ENCODE results near the gene PIK3CA. TPM values are rescaled to one million over a fixed set of nuclear protein-coding genes. Genes with fewer than 3 reads are reported as not detected.

The PIK3CA gene
- total RNA-seq, 4 donors from 2014 or later: 19.0 to 39.8 (median 22.4) TPM

DNA sequence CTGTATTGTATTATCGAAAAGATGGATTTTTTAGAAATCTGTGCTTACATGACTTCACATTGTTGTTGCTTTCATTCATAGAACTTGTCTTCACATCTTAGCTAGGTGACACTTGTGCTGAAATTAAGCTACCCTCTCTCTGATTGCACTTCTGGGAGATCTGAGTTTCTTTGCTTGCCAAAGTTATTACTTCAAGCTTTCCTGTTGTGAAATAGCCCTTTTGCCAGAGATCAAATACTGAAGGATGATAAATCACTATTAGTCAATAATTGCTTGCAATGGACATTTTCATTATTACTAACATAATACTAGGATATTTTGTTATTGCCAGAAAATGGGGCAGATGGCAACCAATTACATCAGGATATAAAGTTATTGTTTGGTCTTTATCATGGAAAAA is 34.7 kb downstream of the PIK3CA start:
- Histone ChIP-seq H3K4me1 (peaks cover 7 to 22% of the 10 kb centered on the region in 2 donors), H3K27ac (no peak overlapping the region)

GRCh38 chr3:179184826-179185225 is 36.7 kb downstream of the PIK3CA start:
- intact Hi-C loops (cut with DNase I): no loop called here
- H3K4me1 ChIP-seq: peaks cover 12 to 20% of the 10 kb centered on the region in 2 donors
- no peak overlapping the region for H3K27ac ChIP-seq

More for the DNA sequence above, 34.7 kb downstream of the PIK3CA start:
- no peaks in the 10 kb centered on the region for H3K9me3 ChIP-seq
- WGBS, 2 donors: 96% methylated on average over 1 of the region's 1 CpG
- DNase-seq: no peak
- no peaks in the 10 kb centered on the region for H3K36me3 ChIP-seq
- H3K4me3 ChIP-seq (replicated peaks in 1 of 3): no peak overlapping the region
- H3K27me3 ChIP-seq: no peaks in the 10 kb centered on the region
- TF ChIP-seq POLR2A (IDR thresholded peaks at IDR 0.05): no peak
- TF ChIP-seq, protein P1, sequence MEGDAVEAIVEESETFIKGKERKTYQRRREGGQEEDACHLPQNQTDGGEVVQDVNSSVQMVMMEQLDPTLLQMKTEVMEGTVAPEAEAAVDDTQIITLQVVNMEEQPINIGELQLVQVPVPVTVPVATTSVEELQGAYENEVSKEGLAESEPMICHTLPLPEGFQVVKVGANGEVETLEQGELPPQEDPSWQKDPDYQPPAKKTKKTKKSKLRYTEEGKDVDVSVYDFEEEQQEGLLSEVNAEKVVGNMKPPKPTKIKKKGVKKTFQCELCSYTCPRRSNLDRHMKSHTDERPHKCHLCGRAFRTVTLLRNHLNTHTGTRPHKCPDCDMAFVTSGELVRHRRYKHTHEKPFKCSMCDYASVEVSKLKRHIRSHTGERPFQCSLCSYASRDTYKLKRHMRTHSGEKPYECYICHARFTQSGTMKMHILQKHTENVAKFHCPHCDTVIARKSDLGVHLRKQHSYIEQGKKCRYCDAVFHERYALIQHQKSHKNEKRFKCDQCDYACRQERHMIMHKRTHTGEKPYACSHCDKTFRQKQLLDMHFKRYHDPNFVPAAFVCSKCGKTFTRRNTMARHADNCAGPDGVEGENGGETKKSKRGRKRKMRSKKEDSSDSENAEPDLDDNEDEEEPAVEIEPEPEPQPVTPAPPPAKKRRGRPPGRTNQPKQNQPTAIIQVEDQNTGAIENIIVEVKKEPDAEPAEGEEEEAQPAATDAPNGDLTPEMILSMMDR (IDR thresholded peaks at IDR 0.05): no peak
- intact Hi-C loops (cut with DNase I): no loop called here

GRCh38 chr3:179186426-179186825 is 38.3 kb downstream of the PIK3CA start:
- no peak for TF ChIP-seq POLR2A (IDR thresholded peaks at IDR 0.05)
- TF ChIP-seq, protein P1 (IDR thresholded peaks at IDR 0.05): no peak
- DNase-seq: no peak
- Histone ChIP-seq H3K36me3 (no peaks in the 10 kb centered on the region), H3K4me3 (replicated peaks in 1 of 3) (no peak overlapping the region), H3K4me1 (peaks cover 5 to 7% of the 10 kb centered on the region in 2 donors), H3K9me3 (no peaks in the 10 kb centered on the region), H3K27ac (no peak overlapping the region), H3K27me3 (no peaks in the 10 kb centered on the region)
- WGBS, 2 donors: 87 to 88% methylated on average over 3 of the region's 3 CpGs
- intact Hi-C loops (cut with DNase I): no loop called here

More at GRCh38 chr3:179184826-179185225, 36.7 kb downstream of the PIK3CA start:
- no peak for DNase-seq
- H3K36me3 ChIP-seq: no peaks in the 10 kb centered on the region
- TF ChIP-seq, protein P1 (IDR thresholded peaks at IDR 0.05): no peak
- no peak for TF ChIP-seq POLR2A (IDR thresholded peaks at IDR 0.05)
- H3K4me3 ChIP-seq (replicated peaks in 1 of 3): no peak overlapping the region
- no peaks in the 10 kb centered on the region for H3K27me3 ChIP-seq
- no peaks in the 10 kb centered on the region for H3K9me3 ChIP-seq
- 85 to 87% methylated on average over 1 of the region's 1 CpG for WGBS, 2 donors

GRCh38 chr3:179189759-179190158 is 41.6 kb downstream of the PIK3CA start:
- intact Hi-C loops (cut with DNase I): no loop called here
- Histone ChIP-seq H3K27me3 (no peaks in the 10 kb centered on the region), H3K36me3 (no peaks in the 10 kb centered on the region), H3K9me3 (no peaks in the 10 kb centered on the region), H3K4me1 (peaks cover 0 to 7% of the 10 kb centered on the region in 2 donors), H3K4me3 (replicated peaks in 1 of 3) (no peak overlapping the region), H3K27ac (no peak overlapping the region)
- DNase-seq: no peak
- 45 to 50% methylated on average over 3 of the region's 3 CpGs for WGBS, 2 donors
- TF ChIP-seq, protein P1 (IDR thresholded peaks at IDR 0.05): no peak
- no peak for TF ChIP-seq POLR2A (IDR thresholded peaks at IDR 0.05)

DNA sequence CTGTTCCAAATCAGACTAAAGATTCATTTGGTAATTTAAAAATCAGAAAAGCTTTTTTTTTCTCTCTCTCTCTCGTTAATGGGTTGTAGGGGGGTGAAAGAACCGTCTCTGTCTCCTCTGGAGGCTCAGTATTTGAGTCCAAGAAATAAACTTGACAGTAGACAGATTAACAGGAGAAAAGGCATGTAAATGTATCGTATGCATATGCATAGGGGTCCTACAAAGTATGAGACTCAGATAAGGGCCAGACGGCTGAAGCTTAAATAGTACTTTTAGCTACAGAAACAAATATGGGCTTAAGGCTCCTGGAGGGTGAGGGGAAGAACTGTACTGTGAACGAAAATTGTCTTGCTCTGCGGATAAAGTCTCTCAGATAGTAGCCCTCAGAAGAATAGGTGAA is 42.4 kb downstream of the PIK3CA start:
- H3K27ac ChIP-seq: no peak overlapping the region
- 84 to 88% methylated on average over 6 of the region's 6 CpGs for WGBS, 2 donors
- H3K4me1 ChIP-seq: peaks cover 2 to 7% of the 10 kb centered on the region in 2 donors
- DNase-seq: no peak
- TF ChIP-seq POLR2A (IDR thresholded peaks at IDR 0.05): no peak
- TF ChIP-seq, protein P1 (IDR thresholded peaks at IDR 0.05): no peak
- intact Hi-C loops (cut with DNase I): no loop called here
- H3K36me3 ChIP-seq: no peaks in the 10 kb centered on the region
- no peaks in the 10 kb centered on the region for H3K9me3 ChIP-seq
- no peak overlapping the region for H3K4me3 ChIP-seq (replicated peaks in 1 of 3)
- no peaks in the 10 kb centered on the region for H3K27me3 ChIP-seq
